ENCODE data around the gene ZNF286A.
"Not testable (repeated sequence)": the region's sequence is repeated elsewhere in the genome, so short reads cannot be mapped to it uniquely, and the experiment has no call there.

The ZNF286A gene

GRCh38 chr17:15699413-15699924, at the start of gene ZNF286A:
TSS of gene ZNF286A (plus strand) at chr17:15699752. CDS start at chr17:15700330, 578 bp downstream.
- FAIRE-seq (peak; percentile 82), DNase-seq (ENCODE audit: low spot score) (peak; percentile 94)

DNA sequence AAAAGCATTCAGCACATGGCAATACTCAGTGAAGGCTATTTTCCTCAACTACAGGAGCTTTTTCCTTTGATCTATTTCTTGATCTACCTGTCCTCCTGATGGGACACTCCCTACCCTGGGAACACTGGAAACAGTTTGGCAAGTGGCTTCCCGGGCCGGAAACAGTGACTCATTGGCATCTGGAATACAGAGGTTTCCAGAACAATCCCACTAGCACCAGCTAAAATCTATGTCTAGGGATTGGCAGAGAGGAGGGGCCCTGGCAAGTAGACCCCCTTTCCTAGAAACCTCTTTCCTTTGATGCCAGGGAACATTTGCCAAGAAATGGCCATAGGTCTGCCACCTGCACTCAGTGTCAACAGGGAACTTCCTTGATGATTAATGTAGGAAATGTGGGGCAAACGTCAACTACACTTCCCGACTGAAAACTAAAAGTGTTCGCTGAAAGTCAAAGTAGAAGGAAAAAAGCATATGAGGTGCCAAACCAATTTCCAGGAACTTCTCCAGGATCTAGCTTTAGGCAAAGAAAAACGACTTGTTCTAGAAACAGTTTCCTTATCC, 49.6 kb upstream of the ZNF286A start:
- FAIRE-seq (no peak), DNase-seq (ENCODE audit: low spot score) (no peak)

DNA sequence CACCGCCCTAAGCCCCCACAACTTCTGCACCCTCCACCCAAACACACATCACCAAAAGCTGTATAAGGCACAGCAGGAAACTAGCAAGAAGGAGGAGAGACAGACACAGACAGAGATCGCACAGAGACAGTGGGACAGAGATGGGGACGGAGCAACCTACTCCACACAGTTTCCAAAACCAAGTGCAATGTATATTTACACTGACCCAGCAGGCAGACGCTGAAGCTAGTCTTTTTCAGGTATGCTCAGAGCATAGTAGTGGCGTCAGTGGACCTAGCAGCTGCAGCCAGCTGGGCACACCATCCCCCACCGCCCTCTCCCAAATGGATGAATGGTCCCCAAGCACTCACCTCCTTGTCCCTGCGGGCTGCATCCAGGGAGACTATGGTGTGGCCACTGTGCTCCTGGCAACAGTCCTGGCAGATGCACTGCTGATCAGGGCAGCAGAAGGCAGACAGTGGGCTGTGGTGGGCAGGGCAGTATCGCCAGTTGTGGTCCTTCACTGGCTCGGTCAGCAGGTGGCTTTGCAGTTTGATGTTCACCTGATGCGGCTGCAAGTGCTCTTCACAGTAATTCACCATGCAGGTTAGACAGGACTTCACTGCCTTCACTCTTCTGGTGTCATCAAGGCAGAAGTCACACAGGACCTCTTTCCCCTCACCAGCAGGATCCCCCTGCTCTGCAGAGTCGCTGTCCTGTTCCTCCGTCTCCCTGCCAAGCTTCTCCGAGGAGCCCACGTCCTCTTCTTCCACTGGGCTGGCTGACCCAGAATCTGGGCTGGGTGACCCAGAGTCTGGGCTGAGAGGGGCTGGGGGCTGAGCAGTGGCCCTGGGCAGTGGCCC, 48.6 kb upstream of the ZNF286A start:
- FAIRE-seq (no peak), DNase-seq (ENCODE audit: low spot score) (no peak)

- DNase-seq (ENCODE audit: low spot score) (peak; percentile 98), FAIRE-seq (peak; percentile 97)
Observed at GRCh38 chr17:15651583-15652110, 47.9 kb upstream of the ZNF286A start.

DNA sequence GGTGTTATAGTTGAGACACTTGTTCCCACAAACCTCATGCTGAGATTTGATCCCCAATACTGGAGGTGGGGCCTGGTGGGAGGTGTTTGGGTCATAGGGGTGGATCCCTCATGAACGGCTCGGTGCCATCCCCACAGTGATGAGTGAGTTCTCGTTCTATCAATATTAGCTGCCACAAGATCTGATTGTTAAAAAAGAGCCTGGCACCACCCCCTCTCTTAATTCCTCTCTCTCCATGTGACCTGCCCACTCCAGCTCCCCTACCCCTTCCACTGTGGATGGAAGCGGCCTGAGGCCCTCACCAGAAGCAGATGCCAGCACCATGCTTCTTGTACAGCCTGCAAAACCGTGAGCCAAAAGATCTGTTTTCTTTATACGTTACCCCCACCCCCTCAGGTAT, 46.6 kb upstream of the ZNF286A start:
- no peak for DNase-seq (ENCODE audit: low spot score)
- FAIRE-seq, result no peak

GRCh38 chr17:15654401-15654800, 45.2 kb upstream of the ZNF286A start:
- not testable (repeated sequence) for DNase-seq (ENCODE audit: low spot score); FAIRE-seq

DNA sequence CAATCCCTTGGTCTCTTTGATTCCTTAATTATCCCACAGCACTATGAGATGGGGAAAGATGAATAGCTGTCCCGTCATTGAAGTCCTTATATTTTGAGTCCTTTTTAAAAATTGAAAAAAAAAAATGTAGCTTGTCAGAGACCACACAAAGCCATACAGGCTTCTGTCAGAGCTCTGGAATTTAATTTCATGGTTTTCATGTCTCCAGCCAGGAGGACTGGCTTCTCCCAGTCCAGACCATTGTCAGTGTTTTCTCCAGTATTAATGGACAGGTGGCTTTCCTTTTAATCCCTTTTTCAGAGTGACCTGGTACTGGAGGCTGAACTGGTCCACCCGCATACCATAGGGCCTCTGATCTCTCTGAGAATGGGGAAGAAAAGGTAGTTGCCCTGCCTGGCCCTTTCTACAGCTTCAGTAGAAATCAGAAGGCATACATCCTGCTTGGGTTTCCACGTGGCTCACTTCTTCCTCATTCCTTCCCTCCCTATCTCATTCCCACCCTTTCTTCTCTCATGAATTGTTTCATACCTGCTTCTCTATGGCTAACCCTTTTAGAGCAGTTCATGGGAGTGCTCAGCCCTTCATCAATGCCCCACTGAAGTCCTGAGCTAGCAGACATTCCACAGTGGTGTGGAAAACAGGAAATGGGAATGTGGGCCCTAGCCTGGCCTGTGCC, 44.5 kb upstream of the ZNF286A start:
- no peak for DNase-seq (ENCODE audit: low spot score)
- no peak for FAIRE-seq

- FAIRE-seq, result no peak
Observed at GRCh38 chr17:15657868-15658267, 41.7 kb upstream of the ZNF286A start.

DNA sequence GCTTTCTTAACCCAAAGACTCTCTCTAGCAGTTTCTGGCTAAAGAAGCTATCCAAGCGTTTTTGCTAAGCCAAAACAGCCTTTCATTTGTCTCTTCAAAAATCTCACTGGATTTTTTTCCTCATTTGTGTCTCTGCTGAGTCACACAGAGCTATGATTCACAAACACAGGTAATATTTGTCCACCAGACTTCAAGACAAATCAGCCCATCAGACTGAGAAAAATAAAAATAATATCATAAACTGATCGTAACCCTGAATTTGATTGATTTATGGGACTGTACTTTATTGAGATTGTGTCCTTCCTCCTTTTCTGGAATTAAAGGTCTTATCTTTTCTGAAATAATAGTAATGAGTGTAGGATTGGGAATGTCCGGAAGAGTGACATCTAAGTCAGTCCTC, 41.3 kb upstream of the ZNF286A start:
- DNase-seq (ENCODE audit: low spot score) (no peak), FAIRE-seq (no peak)

More at GRCh38 chr17:15657868-15658267, 41.7 kb upstream of the ZNF286A start:
- DNase-seq (ENCODE audit: low spot score), result no peak

GRCh38 chr17:15659236-15659635, 40.3 kb upstream of the ZNF286A start:
- DNase-seq (ENCODE audit: low spot score), result no peak

DNA sequence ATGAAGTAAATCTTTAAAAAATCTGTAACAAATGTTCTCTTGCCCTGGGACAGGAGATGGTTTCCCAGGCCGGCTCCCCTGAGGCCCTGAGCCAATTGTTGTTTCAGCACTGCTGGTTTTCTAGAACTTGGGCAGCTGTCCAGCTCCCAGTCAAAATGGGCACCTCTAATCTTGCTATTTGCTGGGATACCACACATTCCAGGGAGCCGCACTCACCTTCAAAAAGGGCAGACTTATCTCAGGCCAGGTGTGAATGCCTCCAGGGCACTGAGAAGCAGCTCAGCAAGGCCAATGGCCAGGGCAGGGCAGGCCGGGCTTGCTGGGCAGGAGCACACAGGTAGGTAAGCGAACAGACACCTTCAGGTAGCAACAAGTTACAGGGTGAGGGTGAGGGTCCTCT, 39.9 kb upstream of the ZNF286A start:
- FAIRE-seq (no peak), DNase-seq (ENCODE audit: low spot score) (no peak)

More at GRCh38 chr17:15659236-15659635, 40.3 kb upstream of the ZNF286A start:
- FAIRE-seq, result no peak

DNA sequence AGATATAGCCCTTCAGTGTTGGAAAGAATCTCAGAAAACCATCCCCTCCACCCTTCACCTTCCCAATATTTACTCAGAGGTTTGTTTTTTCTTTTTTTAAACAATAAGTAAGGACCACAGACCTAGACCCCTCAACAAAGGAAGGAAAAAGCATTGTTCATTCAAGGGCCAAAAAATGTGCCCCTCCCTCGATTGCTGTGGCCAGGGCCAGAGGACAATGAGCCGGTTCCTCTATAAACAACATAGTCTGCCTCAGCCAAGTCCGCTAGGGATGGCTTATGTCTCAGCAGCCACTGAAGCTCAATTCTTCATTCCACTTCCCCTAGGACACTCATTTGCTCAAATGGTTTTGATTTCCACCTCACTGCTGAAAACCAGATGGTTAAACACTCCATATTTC, 39.5 kb upstream of the ZNF286A start:
- DNase-seq (ENCODE audit: low spot score) (no peak), FAIRE-seq (no peak)

- DNase-seq (ENCODE audit: low spot score) (no peak), FAIRE-seq (no peak)
Observed at GRCh38 chr17:15662681-15663080, 36.9 kb upstream of the ZNF286A start.

DNA sequence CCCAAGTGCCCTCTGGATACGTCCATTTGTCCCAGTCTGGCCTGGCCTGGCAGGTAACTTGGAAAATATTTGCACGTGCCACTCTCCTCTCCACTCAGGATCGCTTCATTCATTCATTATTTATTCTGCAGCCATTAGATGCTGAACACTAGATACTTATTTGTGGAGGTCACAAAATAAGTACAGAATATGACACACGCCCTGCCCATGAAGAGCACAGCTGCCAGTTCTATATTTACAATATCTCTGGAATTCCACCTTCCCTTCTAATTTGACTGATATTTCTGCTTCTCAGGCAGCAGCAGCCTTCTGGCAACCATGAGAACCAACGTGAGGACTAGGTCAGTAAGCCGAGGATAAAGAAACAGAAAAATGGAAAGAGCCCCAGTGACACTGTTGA, 36.4 kb upstream of the ZNF286A start:
- DNase-seq (ENCODE audit: low spot score), result no peak
- FAIRE-seq, result no peak

- no peak for FAIRE-seq
- DNase-seq (ENCODE audit: low spot score), result no peak
Observed at GRCh38 chr17:15663691-15664090, 35.9 kb upstream of the ZNF286A start.

- not testable (repeated sequence) for DNase-seq (ENCODE audit: low spot score); FAIRE-seq
Observed at GRCh38 chr17:15669526-15669925, 30.0 kb upstream of the ZNF286A start.

DNA sequence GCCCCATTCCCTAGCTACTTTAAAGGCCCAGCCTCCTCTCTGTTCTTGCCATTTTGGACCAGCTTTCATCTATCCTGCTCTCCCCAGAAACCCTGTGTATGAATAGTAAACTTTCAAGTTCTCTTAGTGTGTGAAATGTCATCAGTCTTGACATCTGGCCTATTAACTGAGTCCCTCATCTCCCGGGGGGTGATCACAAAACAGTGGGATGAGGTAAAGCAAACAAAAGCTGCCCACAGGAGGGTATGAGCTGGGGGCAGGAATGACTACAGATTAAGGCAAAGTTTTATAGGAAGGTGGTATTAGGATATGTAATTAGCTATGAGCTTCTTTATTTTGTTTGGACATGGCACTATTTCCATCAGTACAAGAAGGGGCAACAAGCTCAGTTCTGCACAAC, 24.9 kb upstream of the ZNF286A start:
- FAIRE-seq; DNase-seq (ENCODE audit: low spot score): not testable (repeated sequence)

DNA sequence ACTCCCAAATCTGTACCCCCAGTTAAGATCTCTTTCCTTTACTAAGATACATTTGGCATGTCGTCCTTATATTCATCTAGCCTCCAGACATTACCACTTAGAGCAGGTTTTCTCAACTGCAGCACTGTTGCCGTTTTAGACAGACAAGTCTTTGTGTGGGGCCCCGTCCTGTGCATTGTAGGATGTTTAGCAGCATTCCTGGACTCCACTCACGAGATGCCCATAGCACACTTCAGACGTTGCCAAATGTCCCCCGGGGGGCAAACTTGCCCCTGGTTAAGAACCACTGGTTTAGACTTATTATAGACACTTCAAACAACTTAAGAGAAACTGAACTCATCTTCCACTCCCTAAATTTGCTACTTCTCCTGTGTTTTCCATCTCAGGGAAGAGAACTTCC, 23.6 kb upstream of the ZNF286A start:
- not testable (repeated sequence) for DNase-seq (ENCODE audit: low spot score); FAIRE-seq

DNA sequence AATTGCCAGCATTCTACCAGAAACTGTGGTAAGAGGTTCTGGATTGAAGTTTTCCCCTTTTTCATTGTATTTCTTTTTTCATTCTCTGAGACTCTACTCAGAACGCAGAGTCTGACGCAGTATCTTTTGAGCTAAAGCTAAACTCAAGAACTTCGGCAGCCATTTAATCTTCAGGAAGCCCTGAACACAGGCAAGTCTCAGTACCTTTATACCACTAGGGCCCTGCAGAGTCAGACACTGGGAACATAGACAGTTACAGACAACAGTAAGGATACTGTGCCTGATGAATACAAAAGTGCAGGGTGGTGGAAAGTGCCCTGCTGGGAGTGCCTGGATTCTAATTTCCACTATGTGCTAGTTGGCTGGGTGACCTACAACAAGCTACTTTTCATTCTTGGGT, 16.4 kb upstream of the ZNF286A start:
- FAIRE-seq; DNase-seq (ENCODE audit: low spot score): not testable (repeated sequence)

DNA sequence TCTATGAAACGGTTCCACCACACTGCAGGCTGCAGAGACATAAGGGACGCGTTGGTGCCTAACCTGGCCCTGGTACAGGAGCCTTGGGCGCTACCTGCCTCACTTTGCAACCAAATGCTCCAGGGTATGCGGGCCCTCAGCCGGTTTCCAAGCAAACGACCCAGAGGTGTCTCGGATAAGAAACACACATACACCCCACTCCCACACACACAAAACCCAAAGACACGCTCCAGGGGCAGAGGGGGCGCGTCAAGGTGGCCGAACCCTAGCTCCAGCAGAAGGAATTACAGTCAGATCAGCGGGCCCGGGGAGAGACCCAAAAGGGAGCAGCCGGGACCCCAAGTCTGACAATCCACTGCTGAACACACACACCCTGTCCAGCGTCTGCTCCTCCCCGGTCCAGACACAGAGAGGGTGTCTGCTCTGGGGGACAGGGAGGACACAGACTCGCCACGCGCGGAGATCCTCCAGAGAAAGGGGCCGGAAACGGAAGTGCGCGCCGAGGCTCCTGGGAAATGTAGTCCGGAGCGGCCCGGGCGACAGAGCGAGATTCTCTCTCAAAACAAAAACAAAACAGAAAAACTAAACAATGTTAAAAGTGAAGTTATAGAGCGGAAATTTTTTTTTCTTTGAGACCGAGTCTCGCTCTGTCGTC, 15.6 kb upstream of the ZNF286A start, which contains the start of gene TRIM16:
TSS of gene TRIM16 (minus strand) at position 488 of the 655 bp plus-strand sequence. CDS start 32,702 bp downstream, outside the sequence.
- not testable (repeated sequence) for FAIRE-seq
- DNase-seq (ENCODE audit: low spot score), result peak; percentile 10

- FAIRE-seq; DNase-seq (ENCODE audit: low spot score): not testable (repeated sequence)
Observed at GRCh38 chr17:15687494-15687893, 12.1 kb upstream of the ZNF286A start.
